ENCODE results near the gene MCTP2. TPM values are rescaled to one million over a fixed set of nuclear protein-coding genes. Genes with fewer than 3 reads are reported as not detected.

MCTP2 gene
- total RNA-seq, 1 experiment from 2014 or later: 1.3 TPM

DNA sequence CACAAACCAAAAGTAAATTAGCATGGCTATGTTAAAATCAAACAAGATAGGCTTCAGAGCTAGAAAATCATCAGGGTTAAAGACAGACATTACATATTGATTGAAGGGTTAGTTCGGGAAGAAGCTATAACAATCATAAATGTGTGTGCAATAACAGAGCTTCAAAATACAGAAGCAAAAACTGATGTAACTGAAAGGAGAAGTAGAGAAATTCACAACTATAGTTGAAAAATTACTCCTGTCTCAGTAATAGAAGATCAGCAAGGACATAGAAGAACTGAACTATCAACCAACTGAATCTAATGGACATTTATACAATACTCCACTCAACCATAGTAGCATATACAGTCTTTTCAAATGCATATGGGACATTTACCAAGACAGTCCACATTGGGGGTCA lies 59.4 kb downstream of the MCTP2 start:
- Mint-ChIP-seq H3K36me3 (ENCODE audit: insufficient read depth in 1 of 3, low read depth in 3 of 3) (peaks cover 0 to 9% (median 4%) of the 10 kb centered on the region in 3 experiments; a peak in 3 of 7 replicates), H3K4me3 (no peak overlapping the region), H3K27me3 (ENCODE audit: low read depth) (no peaks in the 10 kb centered on the region), H3K4me1 (peaks cover 12 to 17% of the 10 kb centered on the region in 2 experiments), H3K27ac (no peak overlapping the region), H3K9me3 (peaks cover 3 to 5% of the 10 kb centered on the region in 2 experiments; a peak in 3 of 5 replicates)
- H3K27me3 ChIP-seq (ENCODE audit: insufficient read depth, low read length): no peaks in the 10 kb centered on the region
- H2AFZ ChIP-seq (ENCODE audit: low read length): no peak overlapping the region
- H2BK5ac ChIP-seq (ENCODE audit: insufficient read length, low read length): no peak overlapping the region
- H3K79me1 ChIP-seq (ENCODE audit: insufficient read depth, low read depth, low read length, poor library complexity, severe bottlenecking): no peaks in the 10 kb centered on the region
- H4K5ac ChIP-seq (ENCODE audit: insufficient read length, low read depth, low read length): no peak overlapping the region
- no peaks in the 10 kb centered on the region for H3K79me2 ChIP-seq (ENCODE audit: insufficient read depth, low read length)
- no peak for DNase-seq
- no CpG with 5 or more reads among the region's 1 CpG for WGBS (ENCODE audit: extremely low coverage, insufficient read length, low lambda C conversion rate)
- no peak overlapping the region for H3K56ac ChIP-seq (ENCODE audit: insufficient read length, low read depth, low read length)
- no peak overlapping the region for H3K4me2 ChIP-seq (ENCODE audit: insufficient read depth, insufficient read length, low read length)
- no peak overlapping the region for H3K27ac ChIP-seq (ENCODE audit: insufficient read length, low read depth, low read length)
- no peaks in the 10 kb centered on the region for H3K23me2 ChIP-seq (ENCODE audit: insufficient read length, low read depth, low read length, poor library complexity, severe bottlenecking)
- H3K9ac ChIP-seq (ENCODE audit: extremely low read depth, insufficient read length, low read length): no peak overlapping the region
- no peak overlapping the region for H4K8ac ChIP-seq (replicated peaks; ENCODE audit: insufficient read length, low read depth, low read length)
- no peak overlapping the region for H2BK20ac ChIP-seq (ENCODE audit: low read depth, low read length, poor library complexity, severe bottlenecking)
- H3K4me1 ChIP-seq (ENCODE audit: insufficient read depth, low read length): peaks cover 4% of the 10 kb centered on the region; the same call in 1 of the 2 replicates
- no peak overlapping the region for H2AK5ac ChIP-seq (ENCODE audit: insufficient read length, low read length)
- H3T11ph ChIP-seq (ENCODE audit: low read length): no peak overlapping the region
- H3K23ac ChIP-seq (ENCODE audit: insufficient read length, low read depth, low read length): no peak overlapping the region
- no peak overlapping the region for H3K14ac ChIP-seq (ENCODE audit: insufficient read depth, low read length)
- H3K9me3 ChIP-seq (ENCODE audit: control insufficient read depth, low read depth, low read length): no peaks in the 10 kb centered on the region
- H2BK12ac ChIP-seq (ENCODE audit: insufficient read length, low read depth, low read length): no peak overlapping the region
- H4K20me1 ChIP-seq (ENCODE audit: control insufficient read depth, insufficient read depth, insufficient read length): no peaks in the 10 kb centered on the region
- no peak overlapping the region for H2BK15ac ChIP-seq (ENCODE audit: low read depth, low read length)
- H3K18ac ChIP-seq (ENCODE audit: insufficient read length, low read depth, low read length): no peak overlapping the region
- no peak for TF ChIP-seq CTCF (conservative IDR thresholded peaks at IDR 0.05)
- no peak overlapping the region for H4K91ac ChIP-seq (ENCODE audit: insufficient read length, low read depth, low read length)
- H3K4ac ChIP-seq (ENCODE audit: low read depth, low read length): no peak overlapping the region
- H2BK120ac ChIP-seq (ENCODE audit: low read depth, low read length, poor library complexity, severe bottlenecking): no peak overlapping the region

Data from H9 (cell line).